Measurements from ENCODE around the gene TBCD. TPM values are rescaled to one million over a fixed set of nuclear protein-coding genes. Genes with fewer than 3 reads are reported as not detected.

The TBCD gene
- total and polyA plus RNA-seq, 9 of the 15 experiments (the other 6 are each of a cell fraction or from before 2014, with no cell fraction given): 8.9 to 98.5 (median 28.0) TPM

DNA sequence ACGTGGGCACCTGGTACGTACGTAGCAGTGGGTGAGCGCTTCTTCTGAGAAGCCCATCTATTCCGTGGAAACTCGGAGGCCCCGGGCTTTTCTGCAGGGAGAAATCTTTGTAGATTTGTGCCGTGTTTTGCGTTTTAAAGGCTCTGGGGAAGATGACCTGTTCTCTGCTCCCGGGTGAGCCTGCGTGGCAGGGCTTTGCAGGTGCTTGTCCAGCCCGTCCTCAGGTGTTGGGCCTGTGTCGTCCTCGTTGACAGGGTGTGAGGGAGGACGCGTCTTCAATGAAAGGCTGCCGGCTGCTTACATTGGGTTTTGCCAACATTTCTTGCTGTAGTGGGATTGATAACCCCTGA lies 175.4 kb downstream of the TBCD start:
- in situ Hi-C loops (cut with MboI) (no loop called here), intact Hi-C loops (cut with micrococcal nuclease) (no loop called here)
- no peak overlapping the region for H3K9ac ChIP-seq (ENCODE audit: insufficient read depth in 1 of 2, low read depth in 2 of 2, low read length in 2 of 2)
- peaks cover 74% of the 10 kb centered on the region; the same call in 2 of the 3 replicates for H3K36me3 ChIP-seq (ENCODE audit: control insufficient read depth, insufficient read depth, low read length)
- H4K20me1 ChIP-seq (replicated peaks; ENCODE audit: control insufficient read depth, insufficient read depth, low read length): no peaks in the 10 kb centered on the region
- no peaks in the 10 kb centered on the region for H3K9me3 ChIP-seq (replicated peaks; ENCODE audit: control insufficient read depth, insufficient read depth, low read depth, low read length)
- H3K4me1 ChIP-seq (replicated peaks in 1 of 2; ENCODE audit: control insufficient read depth in 2 of 2, insufficient read depth in 2 of 2, low read length in 2 of 2): peaks cover 0 to 9% of the 10 kb centered on the region in 2 experiments; a peak in 1 of 5 replicates
- DNase-seq (ENCODE audit: extremely low read depth in 1 of 4, low spot score in 3 of 4): no peak
- H3K4me2 ChIP-seq (ENCODE audit: insufficient read depth, low read length): no peak overlapping the region
- no peak overlapping the region for H2AFZ ChIP-seq (ENCODE audit: low read depth, low read length)
- no peaks in the 10 kb centered on the region for H3K79me2 ChIP-seq (ENCODE audit: control insufficient read depth, insufficient read depth, low read length)
- ChIA-PET POLR2A (no interaction called here), CTCF (ENCODE audit: low intra/inter-chr PET ratio) (no interaction called here)
- H3K4me3 ChIP-seq: no peak overlapping the region
- H3K27ac ChIP-seq (ENCODE audit: extremely low read depth, low read depth, low read length): no peak overlapping the region
- H3K9me1 ChIP-seq (ENCODE audit: control insufficient read depth, insufficient read depth, low read length): no peaks in the 10 kb centered on the region
- no peak for FAIRE-seq
- BruUV-seq (replicated peaks): no TSS peak
- no peaks in the 10 kb centered on the region for H3K27me3 ChIP-seq (ENCODE audit: control insufficient read depth in 2 of 2, insufficient read depth in 2 of 2, low read length in 2 of 2)
- ATAC-seq: no peak
- 97% methylated on average over 15 of the region's 17 CpGs for WGBS (ENCODE audit: insufficient coverage, low coverage, missing lambda C conversion rate)
- TF ChIP-seq DPF2 (IDR thresholded peaks at IDR 0.05) (no peak), SRSF7 (optimal IDR thresholded peaks at IDR 0.05; ENCODE audit: low read depth, low read length) (no peak), TARDBP (IDR thresholded peaks at IDR 0.05) (no peak), PRMT5 (CRISPR knock-in tag; IDR thresholded peaks at IDR 0.05) (no peak), CEBPB (tag; IDR thresholded peaks at IDR 0.05) (no peak), SRF (CRISPR knock-in tag; IDR thresholded peaks at IDR 0.05) (no peak), CBFA2T3 (IDR thresholded peaks at IDR 0.05) (no peak), BRD4 (IDR thresholded peaks at IDR 0.05) (no peak), ZNF274 (IDR thresholded peaks at IDR 0.05; ENCODE audit: borderline replicate concordance, low read depth, low read length) (no peak)
- TF ChIP-seq, protein P1, sequence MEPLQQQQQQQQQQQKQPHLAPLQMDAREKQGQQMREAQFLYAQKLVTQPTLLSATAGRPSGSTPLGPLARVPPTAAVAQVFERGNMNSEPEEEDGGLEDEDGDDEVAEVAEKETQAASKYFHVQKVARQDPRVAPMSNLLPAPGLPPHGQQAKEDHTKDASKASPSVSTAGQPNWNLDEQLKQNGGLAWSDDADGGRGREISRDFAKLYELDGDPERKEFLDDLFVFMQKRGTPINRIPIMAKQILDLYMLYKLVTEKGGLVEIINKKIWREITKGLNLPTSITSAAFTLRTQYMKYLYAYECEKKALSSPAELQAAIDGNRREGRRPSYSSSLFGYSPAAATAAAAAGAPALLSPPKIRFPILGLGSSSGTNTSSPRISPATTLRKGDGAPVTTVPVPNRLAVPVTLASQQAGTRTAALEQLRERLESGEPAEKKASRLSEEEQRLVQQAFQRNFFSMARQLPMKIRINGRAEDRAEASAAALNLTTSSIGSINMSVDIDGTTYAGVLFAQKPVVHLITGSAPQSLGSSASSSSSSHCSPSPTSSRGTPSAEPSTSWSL (CRISPR knock-in tag; IDR thresholded peaks at IDR 0.05; ENCODE audit: borderline replicate concordance): no peak
- TF ChIP-seq, protein P2, sequence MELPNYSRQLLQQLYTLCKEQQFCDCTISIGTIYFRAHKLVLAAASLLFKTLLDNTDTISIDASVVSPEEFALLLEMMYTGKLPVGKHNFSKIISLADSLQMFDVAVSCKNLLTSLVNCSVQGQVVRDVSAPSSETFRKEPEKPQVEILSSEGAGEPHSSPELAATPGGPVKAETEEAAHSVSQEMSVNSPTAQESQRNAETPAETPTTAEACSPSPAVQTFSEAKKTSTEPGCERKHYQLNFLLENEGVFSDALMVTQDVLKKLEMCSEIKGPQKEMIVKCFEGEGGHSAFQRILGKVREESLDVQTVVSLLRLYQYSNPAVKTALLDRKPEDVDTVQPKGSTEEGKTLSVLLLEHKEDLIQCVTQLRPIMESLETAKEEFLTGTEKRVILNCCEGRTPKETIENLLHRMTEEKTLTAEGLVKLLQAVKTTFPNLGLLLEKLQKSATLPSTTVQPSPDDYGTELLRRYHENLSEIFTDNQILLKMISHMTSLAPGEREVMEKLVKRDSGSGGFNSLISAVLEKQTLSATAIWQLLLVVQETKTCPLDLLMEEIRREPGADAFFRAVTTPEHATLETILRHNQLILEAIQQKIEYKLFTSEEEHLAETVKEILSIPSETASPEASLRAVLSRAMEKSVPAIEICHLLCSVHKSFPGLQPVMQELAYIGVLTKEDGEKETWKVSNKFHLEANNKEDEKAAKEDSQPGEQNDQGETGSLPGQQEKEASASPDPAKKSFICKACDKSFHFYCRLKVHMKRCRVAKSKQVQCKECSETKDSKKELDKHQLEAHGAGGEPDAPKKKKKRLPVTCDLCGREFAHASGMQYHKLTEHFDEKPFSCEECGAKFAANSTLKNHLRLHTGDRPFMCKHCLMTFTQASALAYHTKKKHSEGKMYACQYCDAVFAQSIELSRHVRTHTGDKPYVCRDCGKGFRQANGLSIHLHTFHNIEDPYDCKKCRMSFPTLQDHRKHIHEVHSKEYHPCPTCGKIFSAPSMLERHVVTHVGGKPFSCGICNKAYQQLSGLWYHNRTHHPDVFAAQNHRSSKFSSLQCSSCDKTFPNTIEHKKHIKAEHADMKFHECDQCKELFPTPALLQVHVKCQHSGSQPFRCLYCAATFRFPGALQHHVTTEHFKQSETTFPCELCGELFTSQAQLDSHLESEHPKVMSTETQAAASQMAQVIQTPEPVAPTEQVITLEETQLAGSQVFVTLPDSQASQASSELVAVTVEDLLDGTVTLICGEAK (IDR thresholded peaks at IDR 0.05): no peak
- TF ChIP-seq, protein P2 (CRISPR knock-in tag; IDR thresholded peaks at IDR 0.05): no peak
